Esophagus squamous epithelium (tissue), 4 donors: Measurements from ENCODE around the gene KREMEN1.
"Not testable (repeated sequence)": the region's sequence is repeated elsewhere in the genome, so short reads cannot be mapped to it uniquely, and the experiment has no call there.

Experiments
- CTCF ChIP-seq, 6 experiments: fragments of 450-650 bp in 4 of 6; fragments of 200-600 bp in 2 of 6; sonication (generic) in 2 of 6; IDR thresholded peaks; one replicate each; pipeline ENCODE4 v1.5.1; 2016 to 2019; ENCODE audit warnings: antibody characterized with exemption in 6 of 6, mild to moderate bottlenecking in 4 of 6, moderate library complexity in 4 of 6
- POLR2A ChIP-seq, 4 donors: fragments of 450-650 bp; IDR thresholded peaks; one replicate each; pipeline ENCODE4 v1.6.1; 2017; ENCODE audit warnings: antibody characterized with exemption in 4 of 4, mild to moderate bottlenecking in 4 of 4, moderate library complexity in 3 of 4

GRCh38 chr22:29083576-29083932 lies 10.7 kb downstream of the KREMEN1 start:
- not testable (repeated sequence) for TF ChIP-seq CTCF, POLR2A (IDR thresholded peaks at IDR 0.05)
